CD4-positive, alpha-beta memory T cell (primary cell): ENCODE results near the gene GRM4. TPM values are rescaled to one million over a fixed set of nuclear protein-coding genes. Genes with fewer than 3 reads are reported as not detected.
A peak's percentile ranks its signal among the peaks of the same experiment; 100 is the strongest.

ENCODE experiments used
- CTCF ChIA-PET: fragments of 350-600 bp; sonication (Branson Sonifier 250); formaldehyde crosslinking; loops from one replicate; lab custom pipeline; 2021; ENCODE audit warnings: inconsistent platforms; ENCODE audit not compliant: partially characterized antibody; lab: Charles Lee
- POLR2A ChIA-PET: fragments of 350-600 bp; sonication (Branson Sonifier 250); formaldehyde crosslinking; loops from one replicate; lab custom pipeline; 2021; ENCODE audit not compliant: partially characterized antibody; lab: Charles Lee
- DNase-seq, 5 donors: peaks; one replicate each; pipeline versions ENCODE4 v3.0.0 to v3.0.0-alpha.2; 2020 to 2022; ENCODE audit warnings: mixed read lengths in 1 of 5
- H3K27ac ChIP-seq: one replicate; pipeline ENCODE4 v1.7.0; 2013; ENCODE audit warnings: low read depth, low read length
- H3K27me3 ChIP-seq: 2 replicates; pipeline ENCODE4 v1.7.0; 2013; ENCODE audit warnings: mild to moderate bottlenecking, low read length, moderate library complexity; ENCODE audit not compliant: insufficient read depth
- H3K36me3 ChIP-seq: 2 replicates; pipeline ENCODE4 v1.7.0; 2013; ENCODE audit warnings: mild to moderate bottlenecking, low read length, moderate library complexity; ENCODE audit not compliant: insufficient read depth
- H3K4me1 ChIP-seq: 2 replicates; pipeline ENCODE4 v1.7.0; 2013; ENCODE audit warnings: mild to moderate bottlenecking, low read length, moderate library complexity; ENCODE audit not compliant: insufficient read depth
- H3K4me3 ChIP-seq, 2 donors: one replicate each; pipeline ENCODE4 v1.7.0; 2013; ENCODE audit warnings: low read length in 2 of 2, mild to moderate bottlenecking in 1 of 2
- H3K9me3 ChIP-seq, 2 donors: one replicate each; pipeline ENCODE4 v1.7.0; 2013; ENCODE audit warnings: low read length in 2 of 2, control low read depth in 1 of 2; ENCODE audit not compliant: control insufficient read depth in 1 of 2
- H3K27ac Mint-ChIP-seq, 7 donors: one replicate each; pipeline ENCODE4 v1.8.0; 2020 to 2021; ENCODE audit warnings: mixed read lengths in 7 of 7, mild to moderate bottlenecking in 6 of 7, inconsistent platforms in 3 of 7, moderate library complexity in 3 of 7
- H3K27me3 Mint-ChIP-seq, 2 donors: one replicate each; pipeline ENCODE4 v1.8.0; 2020 to 2021; ENCODE audit warnings: mixed read lengths in 2 of 2
- H3K36me3 Mint-ChIP-seq, 2 donors: one replicate each; pipeline ENCODE4 v1.8.0; 2020 to 2021; ENCODE audit warnings: mixed read lengths in 2 of 2, inconsistent platforms in 1 of 2, mild to moderate bottlenecking in 1 of 2
- H3K4me1 Mint-ChIP-seq, 4 donors: one replicate each; pipeline ENCODE4 v1.8.0; 2020 to 2021; ENCODE audit warnings: mixed read lengths in 4 of 4, mild to moderate bottlenecking in 1 of 4
- H3K4me3 Mint-ChIP-seq, 8 donors: one replicate each; pipeline ENCODE4 v1.8.0; 2020 to 2021; ENCODE audit warnings: mixed read lengths in 8 of 8, mild to moderate bottlenecking in 7 of 8, moderate library complexity in 6 of 8, inconsistent platforms in 3 of 8
- H3K9me3 Mint-ChIP-seq, 8 donors: one replicate each; pipeline ENCODE4 v1.8.0; 2020 to 2021; ENCODE audit warnings: mixed read lengths in 8 of 8, mild to moderate bottlenecking in 5 of 8, inconsistent platforms in 3 of 8, moderate library complexity in 1 of 8
- intact Hi-C: fragments of 100-400 bp; cut with micrococcal nuclease; formaldehyde crosslinking; loops from one replicate; pipeline ENCODE4 v1.15.1; 2023
- polyA plus RNA-seq, 2 donors: library from polyadenylated mRNA; unstranded; fragments of 300-500 nt; fragmentation: Illumina TruSeq; gene quantifications; one replicate each; pipeline ENCODE4 v1.2.3, GENCODE V29; 2021
- total RNA-seq, 2 experiments: library from RNA; stranded (reverse); gene quantifications; one replicate each; pipeline ENCODE4 v1.2.3, GENCODE V29; 2021

GRM4 gene
- total and polyA plus RNA-seq, 4 experiments from 2014 or later, result 0.09 TPM; not detected in 3

- Histone ChIP-seq H3K36me3 (no peaks in the 10 kb centered on the region), H3K4me1 (no peaks in the 10 kb centered on the region), H3K9me3 (no peaks in the 10 kb centered on the region), H3K27ac (no peak overlapping the region), H3K4me3 (no peak overlapping the region), H3K27me3 (no peaks in the 10 kb centered on the region)
- ChIA-PET CTCF (no interaction called here), POLR2A (no interaction called here)
- Mint-ChIP-seq H3K27ac (no peak overlapping the region), H3K27me3 (peaks cover 2 to 4% of the 10 kb centered on the region in 2 donors), H3K36me3 (no peaks in the 10 kb centered on the region), H3K4me3 (no peak overlapping the region), H3K9me3 (peaks cover 0 to 2% (median 0%) of the 10 kb centered on the region in 8 donors), H3K4me1 (no peaks in the 10 kb centered on the region)
- intact Hi-C loops, result no loop called here
- no peak for DNase-seq
Observed at GRCh38 chr6:34084591-34085290, 61.1 kb downstream of the GRM4 start.

GRCh38 chr6:34082864-34083626 is 62.8 kb downstream of the GRM4 start:
- Histone ChIP-seq H3K9me3 (no peaks in the 10 kb centered on the region), H3K4me1 (no peaks in the 10 kb centered on the region), H3K27me3 (no peaks in the 10 kb centered on the region), H3K4me3 (no peak overlapping the region), H3K27ac (no peak overlapping the region), H3K36me3 (no peaks in the 10 kb centered on the region)
- intact Hi-C loops, result no loop called here
- ChIA-PET POLR2A (no interaction called here), CTCF (no interaction called here)
- H3K4me1 Mint-ChIP-seq, result no peaks in the 10 kb centered on the region
- peak in 1 of 5 donors; percentile 4 for DNase-seq
- H3K27me3 Mint-ChIP-seq, result peaks cover 2 to 4% of the 10 kb centered on the region in 2 donors
- no peak overlapping the region for H3K27ac Mint-ChIP-seq
- peaks cover 0 to 2% (median 0%) of the 10 kb centered on the region in 8 donors for H3K9me3 Mint-ChIP-seq
- no peaks in the 10 kb centered on the region for H3K36me3 Mint-ChIP-seq
- no peak overlapping the region for H3K4me3 Mint-ChIP-seq

GRCh38 chr6:34082348-34082747 is 63.5 kb downstream of the GRM4 start:
- H3K27ac Mint-ChIP-seq, result no peak overlapping the region
- DNase-seq, result peak in 1 of 5 donors; percentile 7

GRCh38 chr6:34080357-34080756 is 65.5 kb downstream of the GRM4 start:
- CTCF ChIA-PET, result no interaction called here
- peaks cover 0 to 2% (median 0%) of the 10 kb centered on the region in 8 donors for H3K9me3 Mint-ChIP-seq
- DNase-seq, result peak in 1 of 5 donors; percentile 2
- H3K4me1 ChIP-seq, result no peaks in the 10 kb centered on the region
- no peaks in the 10 kb centered on the region for H3K36me3 ChIP-seq
- no peaks in the 10 kb centered on the region for H3K9me3 ChIP-seq
- H3K36me3 Mint-ChIP-seq, result no peaks in the 10 kb centered on the region
- POLR2A ChIA-PET, result no interaction called here
- peaks cover 3 to 4% of the 10 kb centered on the region in 2 donors for H3K27me3 Mint-ChIP-seq
- H3K4me1 Mint-ChIP-seq, result no peaks in the 10 kb centered on the region
- H3K27ac Mint-ChIP-seq, result no peak overlapping the region
- no peak overlapping the region for H3K27ac ChIP-seq
- intact Hi-C loops, result no loop called here
- H3K4me3 ChIP-seq, result no peak overlapping the region
- H3K4me3 Mint-ChIP-seq, result no peak overlapping the region
- H3K27me3 ChIP-seq, result no peaks in the 10 kb centered on the region

More at GRCh38 chr6:34082348-34082747, 63.5 kb downstream of the GRM4 start:
- Mint-ChIP-seq H3K27me3 (peaks cover 3 to 4% of the 10 kb centered on the region in 2 donors), H3K4me3 (no peak overlapping the region), H3K36me3 (no peaks in the 10 kb centered on the region), H3K4me1 (no peaks in the 10 kb centered on the region), H3K9me3 (peaks cover 0 to 2% (median 0%) of the 10 kb centered on the region in 8 donors)
- ChIA-PET POLR2A (no interaction called here), CTCF (no interaction called here)
- no peaks in the 10 kb centered on the region for H3K27me3 ChIP-seq
- no peaks in the 10 kb centered on the region for H3K4me1 ChIP-seq
- H3K4me3 ChIP-seq, result no peak overlapping the region
- no peak overlapping the region for H3K27ac ChIP-seq
- no peaks in the 10 kb centered on the region for H3K9me3 ChIP-seq
- intact Hi-C loops, result no loop called here
- H3K36me3 ChIP-seq, result no peaks in the 10 kb centered on the region

DNA sequence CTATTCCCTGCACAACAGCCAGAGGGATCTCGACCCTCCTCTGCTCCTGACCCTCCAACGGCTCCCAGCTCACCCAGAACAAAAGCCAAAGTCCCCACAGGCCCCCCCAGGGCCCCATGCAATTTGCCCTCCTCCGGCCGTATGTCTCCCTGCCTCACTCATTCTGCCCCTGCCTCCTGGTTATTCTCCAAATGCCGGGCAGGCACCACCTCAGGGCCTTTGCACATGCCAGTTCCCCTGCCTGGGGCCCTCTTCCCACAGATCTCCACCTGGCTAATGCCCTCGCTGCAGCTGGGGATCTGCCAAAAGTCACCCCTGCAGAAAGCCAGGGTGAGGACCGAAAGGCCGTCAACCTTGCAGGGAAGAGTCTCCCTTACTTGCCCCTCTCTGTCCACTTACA is 66.0 kb downstream of the GRM4 start:
- DNase-seq, result no peak
- no peaks in the 10 kb centered on the region for H3K4me1 Mint-ChIP-seq
- no peaks in the 10 kb centered on the region for H3K36me3 Mint-ChIP-seq
- H3K27ac ChIP-seq, result no peak overlapping the region
- POLR2A ChIA-PET, result no interaction called here
- H3K36me3 ChIP-seq, result no peaks in the 10 kb centered on the region
- no peaks in the 10 kb centered on the region for H3K4me1 ChIP-seq
- no peak overlapping the region for H3K27ac Mint-ChIP-seq
- H3K4me3 ChIP-seq, result no peak overlapping the region
- no peak overlapping the region for H3K4me3 Mint-ChIP-seq
- H3K9me3 ChIP-seq, result no peaks in the 10 kb centered on the region
- peaks cover 0 to 2% (median 0%) of the 10 kb centered on the region in 8 donors for H3K9me3 Mint-ChIP-seq
- H3K27me3 Mint-ChIP-seq, result peaks cover 3 to 5% of the 10 kb centered on the region in 2 donors
- CTCF ChIA-PET, result no interaction called here
- no peaks in the 10 kb centered on the region for H3K27me3 ChIP-seq
- intact Hi-C loops, result no loop called here

DNA sequence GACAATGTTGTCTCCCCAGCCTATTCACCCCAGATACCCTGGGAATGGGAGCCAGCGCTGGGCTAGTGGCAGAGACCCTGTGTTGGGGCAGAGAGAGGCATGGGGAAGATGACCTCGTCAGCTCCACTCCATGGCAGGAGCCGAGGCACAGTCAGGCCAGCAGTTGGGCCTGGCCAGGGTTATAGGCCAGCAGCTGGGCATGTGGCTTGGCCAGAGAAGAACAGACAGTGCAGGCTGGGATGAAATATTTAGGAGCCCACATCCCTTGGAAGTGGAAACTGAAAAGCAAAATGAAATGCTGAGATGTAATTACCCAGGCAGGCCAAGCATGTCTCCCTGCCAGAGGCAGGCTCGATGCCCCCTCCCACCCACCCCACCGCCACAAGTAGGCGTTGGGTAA is 70.0 kb downstream of the GRM4 start:
- Histone ChIP-seq H3K36me3 (no peaks in the 10 kb centered on the region), H3K4me1 (no peaks in the 10 kb centered on the region), H3K27ac (no peak overlapping the region), H3K4me3 (no peak overlapping the region), H3K9me3 (no peaks in the 10 kb centered on the region), H3K27me3 (no peaks in the 10 kb centered on the region)
- no peaks in the 10 kb centered on the region for H3K4me1 Mint-ChIP-seq
- no peaks in the 10 kb centered on the region for H3K36me3 Mint-ChIP-seq
- no peak overlapping the region for H3K4me3 Mint-ChIP-seq
- DNase-seq, result peak in 1 of 5 donors; percentile 1
- H3K27me3 Mint-ChIP-seq, result peaks cover 1 to 2% of the 10 kb centered on the region in 2 donors
- ChIA-PET POLR2A (no interaction called here), CTCF (no interaction called here)
- H3K9me3 Mint-ChIP-seq, result no peaks in the 10 kb centered on the region
- H3K27ac Mint-ChIP-seq, result no peak overlapping the region
- intact Hi-C loops, result no loop called here

- intact Hi-C loops, result no loop called here
Observed at GRCh38 chr6:34074064-34074742, 71.7 kb downstream of the GRM4 start.

More at GRCh38 chr6:34074064-34074742, 71.7 kb downstream of the GRM4 start:
- no peaks in the 10 kb centered on the region for H3K36me3 Mint-ChIP-seq
- H3K27me3 ChIP-seq, result no peaks in the 10 kb centered on the region
- no peak overlapping the region for H3K27ac Mint-ChIP-seq
- no peaks in the 10 kb centered on the region for H3K4me1 Mint-ChIP-seq
- ChIA-PET CTCF (no interaction called here), POLR2A (no interaction called here)
- no peaks in the 10 kb centered on the region for H3K36me3 ChIP-seq
- no peak overlapping the region for H3K27ac ChIP-seq
- no peaks in the 10 kb centered on the region for H3K9me3 Mint-ChIP-seq
- no peak overlapping the region for H3K4me3 ChIP-seq
- DNase-seq, result peak in 1 of 5 donors; percentile 6
- H3K4me3 Mint-ChIP-seq, result no peak overlapping the region
- no peaks in the 10 kb centered on the region for H3K9me3 ChIP-seq
- peaks cover 1 to 2% of the 10 kb centered on the region in 2 donors for H3K27me3 Mint-ChIP-seq
- H3K4me1 ChIP-seq, result no peaks in the 10 kb centered on the region
